NT2/D1 (cell line): ENCODE data around the gene XKR7.

ENCODE experiments used
- YY1 ChIP-seq: IDR thresholded peaks from 2 replicates; pipeline ENCODE4 v1.6.1; 2011; ENCODE audit not compliant: insufficient read length, insufficient read depth
- ZNF274 ChIP-seq: IDR thresholded peaks from 2 replicates; pipeline ENCODE4 v1.6.1; 2011; ENCODE audit warnings: mild to moderate bottlenecking, low read depth, low read length

GRCh38 chr20:32027643-32028042 lies 59.7 kb downstream of the XKR7 start:
- TF ChIP-seq ZNF274 (no peak), YY1 (no peak)
